IPS DF 6.9 (cell line): ENCODE measurements around the gene RNF115.
"Not testable (repeated sequence)": the region's sequence is repeated elsewhere in the genome, so short reads cannot be mapped to it uniquely, and the experiment has no call there.

Experiments used
- DNase-seq: peaks from one replicate; pipeline ENCODE4 v3.0.0-alpha.2; 2013; ENCODE audit warnings: low read depth, low spot score
- H3K27ac ChIP-seq: one replicate; pipeline ENCODE4 v1.5.1; 2013; ENCODE audit warnings: low read length, control low read depth
- H3K27me3 ChIP-seq: 2 replicates; pipeline ENCODE4 v1.6.1; 2013; ENCODE audit warnings: mild to moderate bottlenecking, low read length; ENCODE audit not compliant: control insufficient read depth, insufficient read depth
- H3K36me3 ChIP-seq: 2 replicates; pipeline ENCODE4 v1.6.1; 2013; ENCODE audit warnings: low read length; ENCODE audit not compliant: control insufficient read depth, insufficient read depth
- H3K4me1 ChIP-seq: 2 replicates; pipeline ENCODE4 v1.6.1; 2013; ENCODE audit warnings: low read length; ENCODE audit not compliant: control insufficient read depth, insufficient read depth
- H3K4me3 ChIP-seq: 2 replicates; pipeline ENCODE4 v1.5.1; 2013; ENCODE audit warnings: mild to moderate bottlenecking, low read length
- H3K9me3 ChIP-seq: 2 replicates; pipeline ENCODE4 v1.6.1; 2013; ENCODE audit warnings: low read length, inconsistent platforms; ENCODE audit not compliant: control insufficient read depth, insufficient read depth
- WGBS: extraction: QIAGEN DNeasy Blood & Tissue Kit; methylation state at CpG from one replicate; pipeline ENCODE4 v1.1.7; 2013; ENCODE audit warnings: mixed read lengths, missing lambda C conversion rate; ENCODE audit not compliant: insufficient read length, insufficient coverage; 5-methylcytosine and 5-hydroxymethylcytosine counted together

Gene RNF115

DNA sequence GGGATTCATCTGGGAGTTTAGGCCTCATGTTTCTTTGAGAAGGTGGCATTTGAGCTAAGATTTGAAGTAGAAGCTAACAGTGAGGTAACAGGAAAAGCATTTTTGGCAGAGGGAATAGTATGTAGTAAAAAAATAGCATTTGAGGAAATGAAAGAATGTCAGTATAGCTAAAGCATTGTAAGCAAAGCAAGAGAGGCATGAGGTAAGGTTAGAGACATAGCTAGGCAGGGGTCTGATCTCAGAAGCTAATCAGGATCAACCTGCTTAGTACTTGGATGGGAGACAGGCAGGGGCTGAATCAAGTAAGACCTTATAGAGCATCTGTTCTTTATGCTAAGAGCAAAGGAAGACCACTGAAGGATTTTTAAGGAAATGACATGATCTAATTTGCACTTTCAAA is 4.1 kb upstream of the RNF115 start:
- no peaks in the 10 kb centered on the region for H3K27me3 ChIP-seq
- DNase-seq = no peak
- no peaks in the 10 kb centered on the region for H3K9me3 ChIP-seq
- H3K4me3 ChIP-seq = no peak overlapping the region
- H3K4me1 ChIP-seq = no peaks in the 10 kb centered on the region
- peaks cover 16% of the 10 kb centered on the region; the same call in 1 of the 2 replicates for H3K36me3 ChIP-seq
- no peak overlapping the region for H3K27ac ChIP-seq

DNA sequence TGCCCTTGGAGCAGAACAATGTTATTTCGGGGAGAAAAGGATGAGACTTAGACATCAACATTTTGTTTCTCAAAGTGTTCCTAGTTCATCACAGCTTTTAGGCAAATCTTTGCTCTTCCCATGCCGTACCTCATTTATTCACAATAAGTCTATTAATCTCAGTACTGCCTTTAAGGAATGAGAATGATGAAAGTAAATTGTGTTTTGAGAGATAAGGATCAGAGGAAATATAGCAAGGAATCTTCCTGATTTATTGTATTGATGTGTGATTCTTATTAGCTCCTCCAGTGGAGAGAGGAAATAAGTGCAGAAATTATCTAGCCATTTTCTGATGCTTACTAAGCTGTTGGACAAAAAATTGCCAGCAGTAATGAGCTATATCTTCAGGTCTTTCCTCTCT is 2.1 kb upstream of the RNF115 start:
- no peak for DNase-seq
- H3K27me3 ChIP-seq = no peaks in the 10 kb centered on the region
- WGBS = no CpG with 5 or more reads among the region's 2 CpGs
- no peaks in the 10 kb centered on the region for H3K9me3 ChIP-seq
- H3K4me1 ChIP-seq = no peaks in the 10 kb centered on the region
- no peak overlapping the region for H3K4me3 ChIP-seq
- no peak overlapping the region for H3K27ac ChIP-seq
- peaks cover 13% of the 10 kb centered on the region; the same call in 1 of the 2 replicates for H3K36me3 ChIP-seq

DNA sequence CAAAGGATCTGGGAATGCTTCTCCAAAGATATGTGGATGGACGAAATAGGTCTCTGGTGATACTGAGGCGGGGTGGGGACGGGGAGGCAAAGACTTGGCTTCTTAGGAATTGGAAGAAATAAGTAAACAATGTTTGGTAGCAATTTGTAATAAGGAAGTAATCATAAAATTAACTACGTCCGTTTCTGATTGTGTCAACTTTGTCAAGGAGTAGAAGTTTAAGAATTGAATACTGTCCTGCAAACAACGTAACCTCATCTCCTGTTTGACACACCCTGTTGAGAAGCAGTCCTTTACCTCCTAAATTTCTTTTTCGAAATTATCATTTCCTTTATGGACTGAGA is 576 bp upstream of the RNF115 start:
- H3K9me3 ChIP-seq = no peaks in the 10 kb centered on the region
- peaks cover 10% of the 10 kb centered on the region; the same call in 1 of the 2 replicates for H3K36me3 ChIP-seq
- no peak for DNase-seq
- H3K27ac ChIP-seq = no peak overlapping the region
- peak overlapping the region; percentile 89; the same call in 1 of the 2 replicates for H3K4me3 ChIP-seq
- no CpG with 5 or more reads among the region's 7 CpGs for WGBS
- no peaks in the 10 kb centered on the region for H3K27me3 ChIP-seq
- H3K4me1 ChIP-seq = no peaks in the 10 kb centered on the region

DNA sequence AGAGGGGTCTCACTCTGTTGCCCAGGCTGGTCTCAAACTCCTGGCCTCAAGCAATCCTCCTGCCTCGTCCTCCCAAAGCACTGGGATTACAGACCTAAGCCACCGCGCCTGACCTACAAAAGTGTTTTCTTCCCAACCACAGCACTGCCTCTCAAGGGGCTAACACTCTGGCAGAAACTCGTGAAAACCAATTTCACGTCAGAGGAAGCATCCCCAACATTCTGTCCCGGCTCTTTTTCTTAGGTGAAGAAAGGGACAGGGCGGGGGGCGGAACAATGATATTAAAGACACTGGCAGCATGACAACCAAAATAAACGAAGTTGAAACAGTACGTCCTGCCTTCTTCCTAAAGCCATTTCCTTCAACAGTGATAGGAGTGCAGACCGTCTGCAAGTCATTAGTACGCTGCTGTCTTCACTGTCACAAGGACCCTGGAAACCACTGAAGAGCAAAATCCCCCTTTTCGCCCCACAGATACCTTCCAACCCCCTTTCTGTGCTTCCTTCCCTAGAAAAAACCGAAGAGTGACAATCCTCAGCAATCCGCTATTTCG is 1.0 kb downstream of the RNF115 start:
- not testable (repeated sequence) for H3K36me3 ChIP-seq, H3K27ac ChIP-seq, H3K4me1 ChIP-seq, H3K9me3 ChIP-seq, H3K27me3 ChIP-seq, DNase-seq, H3K4me3 ChIP-seq
- no CpG with 5 or more reads among the region's 16 CpGs for WGBS

- not testable (repeated sequence) for H3K9me3 ChIP-seq, H3K4me3 ChIP-seq, H3K27me3 ChIP-seq, H3K27ac ChIP-seq, DNase-seq, H3K4me1 ChIP-seq, H3K36me3 ChIP-seq
- no CpG with 5 or more reads among the region's 6 CpGs for WGBS
These were observed 5.8 kb downstream of the RNF115 start for GRCh38 chr1:145818095-145818494.

- not testable (repeated sequence) for DNase-seq, H3K27ac ChIP-seq, H3K9me3 ChIP-seq, H3K4me1 ChIP-seq, H3K4me3 ChIP-seq, H3K36me3 ChIP-seq, H3K27me3 ChIP-seq
- WGBS = no CpG with 5 or more reads among the region's 6 CpGs
These were observed 10.7 kb downstream of the RNF115 start for GRCh38 chr1:145812977-145813810.

- Histone ChIP-seq H3K27me3 (no peaks in the 10 kb centered on the region), H3K9me3 (no peaks in the 10 kb centered on the region), H3K36me3 (no peaks in the 10 kb centered on the region), H3K4me3 (no peak overlapping the region), H3K4me1 (no peaks in the 10 kb centered on the region), H3K27ac (no peak overlapping the region)
- DNase-seq = no peak
- WGBS = no CpG with 5 or more reads among the region's 7 CpGs
These were observed 17.1 kb downstream of the RNF115 start for GRCh38 chr1:145806844-145807243.

DNA sequence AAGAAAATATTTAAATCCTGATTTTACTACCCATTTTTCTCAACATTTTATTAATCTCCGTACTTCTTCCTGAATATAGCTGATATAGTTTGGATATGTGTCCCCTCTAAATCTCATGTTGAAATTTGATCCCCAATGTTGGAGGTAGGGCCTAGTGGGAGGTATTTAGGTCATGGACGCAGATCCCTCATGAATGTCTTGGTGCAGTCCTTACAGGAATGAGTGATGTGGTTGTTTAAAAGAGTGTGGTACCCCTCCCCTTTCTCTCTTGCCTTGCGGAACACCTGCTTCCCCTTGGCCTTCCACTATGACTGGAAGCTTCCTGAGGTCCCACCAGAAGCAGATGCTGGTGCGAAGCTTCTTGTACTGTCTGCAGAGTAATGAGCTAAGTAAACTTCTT is 17.5 kb downstream of the RNF115 start:
- DNase-seq = no peak
- Histone ChIP-seq H3K4me1 (no peaks in the 10 kb centered on the region), H3K27me3 (no peaks in the 10 kb centered on the region), H3K36me3 (no peaks in the 10 kb centered on the region), H3K27ac (no peak overlapping the region), H3K4me3 (no peak overlapping the region), H3K9me3 (no peaks in the 10 kb centered on the region)
- no CpG with 5 or more reads among the region's 4 CpGs for WGBS

DNA sequence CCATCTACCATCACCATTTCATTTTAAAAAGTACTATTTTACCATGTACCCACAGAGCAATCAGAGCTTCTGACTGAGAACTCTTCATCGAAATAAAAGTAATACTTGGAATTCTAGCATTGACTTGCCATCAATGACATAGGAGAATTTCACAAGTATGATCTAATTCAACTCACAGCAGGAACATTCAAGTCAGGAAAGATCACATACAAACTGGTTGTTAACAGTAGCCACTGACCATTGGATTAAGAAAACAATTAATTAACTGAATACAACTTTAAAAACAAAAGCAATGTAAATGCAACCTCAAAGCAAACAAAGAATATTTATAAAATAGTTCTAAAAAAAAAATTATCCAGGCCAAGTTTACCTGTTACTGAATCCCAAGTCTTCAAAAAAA is 18.8 kb downstream of the RNF115 start:
- Histone ChIP-seq H3K4me1 (no peaks in the 10 kb centered on the region), H3K9me3 (no peaks in the 10 kb centered on the region), H3K27me3 (no peaks in the 10 kb centered on the region), H3K4me3 (no peak overlapping the region), H3K27ac (no peak overlapping the region), H3K36me3 (no peaks in the 10 kb centered on the region)
- no peak for DNase-seq
- no CpG with 5 or more reads among the region's 1 CpG for WGBS

GRCh38 chr1:145804235-145805045 is 19.5 kb downstream of the RNF115 start:
- Histone ChIP-seq H3K36me3 (no peaks in the 10 kb centered on the region), H3K27me3 (no peaks in the 10 kb centered on the region), H3K27ac (no peak overlapping the region), H3K4me3 (no peak overlapping the region), H3K4me1 (no peaks in the 10 kb centered on the region; the same call in 1 of the 2 replicates), H3K9me3 (no peaks in the 10 kb centered on the region)
- no peak for DNase-seq
- no CpG with 5 or more reads among the region's 3 CpGs for WGBS
